GM18517 (cell line): ENCODE data around the gene MMP19.
"Not testable (repeated sequence)": the region's sequence is repeated elsewhere in the genome, so short reads cannot be mapped to it uniquely, and the experiment has no call there.

Source experiments
- ATAC-seq: cut with Tn5 transposase; IDR thresholded peaks from one replicate; pipeline ENCODE4 v1.9.1; 2021; ENCODE audit warnings: mild to moderate bottlenecking, moderate library complexity; ENCODE audit not compliant: unreplicated experiment

Gene MMP19, protein sequence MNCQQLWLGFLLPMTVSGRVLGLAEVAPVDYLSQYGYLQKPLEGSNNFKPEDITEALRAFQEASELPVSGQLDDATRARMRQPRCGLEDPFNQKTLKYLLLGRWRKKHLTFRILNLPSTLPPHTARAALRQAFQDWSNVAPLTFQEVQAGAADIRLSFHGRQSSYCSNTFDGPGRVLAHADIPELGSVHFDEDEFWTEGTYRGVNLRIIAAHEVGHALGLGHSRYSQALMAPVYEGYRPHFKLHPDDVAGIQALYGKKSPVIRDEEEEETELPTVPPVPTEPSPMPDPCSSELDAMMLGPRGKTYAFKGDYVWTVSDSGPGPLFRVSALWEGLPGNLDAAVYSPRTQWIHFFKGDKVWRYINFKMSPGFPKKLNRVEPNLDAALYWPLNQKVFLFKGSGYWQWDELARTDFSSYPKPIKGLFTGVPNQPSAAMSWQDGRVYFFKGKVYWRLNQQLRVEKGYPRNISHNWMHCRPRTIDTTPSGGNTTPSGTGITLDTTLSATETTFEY

DNA sequence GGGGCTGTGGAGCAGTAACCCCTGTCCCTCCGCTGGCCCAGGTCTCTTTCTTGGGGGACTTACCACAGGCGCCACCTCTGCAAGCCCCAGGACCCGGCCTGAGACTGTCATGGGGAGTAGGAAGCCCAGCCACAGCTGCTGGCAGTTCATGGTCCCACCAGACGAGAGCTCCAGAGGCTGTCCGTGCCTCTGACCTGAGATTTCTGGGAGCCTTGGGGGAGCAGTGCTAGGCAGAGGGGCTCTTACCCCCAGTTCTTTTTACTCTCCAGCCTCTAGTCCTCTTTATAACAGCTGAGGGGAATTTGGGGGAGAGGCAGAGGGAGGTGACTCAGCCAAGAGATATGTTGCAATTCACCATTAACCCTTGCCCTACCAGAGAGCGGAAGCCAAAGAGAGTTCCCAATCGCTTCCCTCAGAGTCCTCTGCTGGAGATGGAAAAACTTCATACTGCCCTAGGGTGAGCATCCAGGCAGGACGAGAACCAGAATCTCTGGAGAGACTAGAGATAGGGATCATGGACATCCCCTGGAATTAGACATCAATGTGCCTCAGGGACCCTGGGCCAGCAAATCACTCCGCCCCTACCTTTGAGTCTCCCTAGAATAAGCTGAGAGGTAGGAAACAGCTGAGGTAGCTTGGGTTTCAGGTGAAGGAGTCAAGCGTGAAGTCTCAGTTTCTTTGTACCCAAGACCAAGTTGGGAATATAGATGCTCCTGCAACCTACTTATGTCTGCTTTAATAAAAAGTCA, at the start of gene MMP19:
Gene MMP19 (minus strand): TSS at position 256 of the 749 bp plus-strand sequence. CDS start 106 bp downstream, at position 150.
- no peak for ATAC-seq

- ATAC-seq, result no peak
Measured at GRCh38 chr12:55891310-55891709, 48.6 kb upstream of the MMP19 start.

DNA sequence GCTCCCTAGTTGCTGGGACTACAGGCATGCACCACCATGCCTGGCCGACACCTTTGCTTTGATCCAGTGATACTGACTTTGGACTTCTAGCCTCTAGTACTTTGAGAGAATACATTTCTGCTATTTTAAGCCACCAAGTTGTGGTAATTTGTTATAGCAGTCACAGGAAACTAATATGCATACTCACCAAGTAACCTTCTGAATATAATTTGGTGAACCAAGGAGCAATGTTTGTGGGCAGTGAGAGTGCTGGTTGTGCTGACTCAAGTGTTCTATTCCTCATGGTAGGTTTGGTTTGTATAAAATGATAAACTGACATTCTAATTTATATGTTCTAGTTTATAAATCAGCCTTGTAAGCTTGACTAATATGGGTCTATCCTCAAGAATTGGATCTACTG, 42.4 kb upstream of the MMP19 start:
- ATAC-seq, result no peak

- no peak for ATAC-seq
Measured at GRCh38 chr12:55877824-55878223, 35.1 kb upstream of the MMP19 start.

DNA sequence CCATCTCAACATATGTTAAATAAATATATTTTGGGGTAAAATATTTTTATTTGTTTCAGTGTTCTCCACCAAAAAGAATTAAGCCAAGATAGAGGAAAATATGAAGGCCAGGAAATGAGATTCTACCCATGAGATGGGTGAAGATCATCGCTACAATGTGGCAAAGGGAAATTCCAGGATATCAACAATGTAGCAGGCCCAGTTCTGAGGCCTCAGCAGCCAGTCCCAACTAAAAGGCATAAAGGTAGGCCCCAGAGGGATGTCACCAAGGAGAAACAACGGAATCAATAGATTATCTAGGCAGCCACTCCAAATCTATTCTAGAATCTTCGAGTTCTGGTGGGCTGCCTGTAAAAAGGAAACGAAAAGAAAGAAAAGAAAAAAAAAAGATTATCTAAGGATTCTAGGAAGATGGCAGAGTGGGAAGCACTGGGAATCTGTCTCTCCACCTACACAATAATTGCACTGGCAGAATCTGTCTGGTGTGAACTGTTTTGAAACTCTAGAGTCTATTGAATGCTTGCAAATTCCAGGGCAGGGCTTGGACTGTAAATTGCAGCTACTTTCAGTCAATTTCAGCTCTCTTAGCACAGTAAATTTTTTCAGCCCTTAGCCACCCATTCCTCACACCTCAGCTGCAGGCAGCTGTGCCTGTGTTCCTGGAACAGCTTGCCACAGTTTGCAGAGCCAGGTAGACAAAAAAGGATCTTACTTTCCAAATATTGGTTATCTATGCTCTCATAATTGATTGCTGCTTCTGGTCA, 33.1 kb upstream of the MMP19 start:
- no peak for ATAC-seq

- no peak for ATAC-seq
Measured at GRCh38 chr12:55874443-55874842, 31.7 kb upstream of the MMP19 start.

DNA sequence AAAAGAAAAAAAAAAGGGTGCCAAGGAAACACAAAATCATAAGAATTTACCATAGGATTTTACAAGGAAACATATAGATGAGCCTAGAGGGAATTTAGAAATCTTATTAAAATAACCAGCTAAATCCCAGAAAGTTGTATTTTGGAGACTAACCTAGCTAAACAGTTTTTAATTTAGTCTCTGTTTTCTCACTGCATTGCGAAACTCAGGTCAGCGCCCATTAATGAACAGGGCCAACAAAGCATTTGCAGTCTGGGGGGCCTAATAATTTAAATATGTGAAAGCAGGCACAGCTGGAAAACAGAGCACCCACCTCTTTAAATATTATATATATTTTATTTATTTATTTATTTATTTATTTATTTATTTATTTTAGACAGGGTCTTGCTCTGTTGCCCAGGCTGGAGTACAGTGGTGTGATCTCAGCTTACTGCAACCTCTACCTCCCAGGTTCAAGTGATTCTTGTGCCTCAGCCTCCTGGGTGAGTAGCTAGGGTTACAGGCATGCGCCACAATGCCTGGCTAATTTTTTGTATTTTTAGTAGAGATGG, 23.8 kb upstream of the MMP19 start:
- ATAC-seq, result not testable (repeated sequence)

- no peak for ATAC-seq
Measured at GRCh38 chr12:55865327-55865726, 22.6 kb upstream of the MMP19 start.

DNA sequence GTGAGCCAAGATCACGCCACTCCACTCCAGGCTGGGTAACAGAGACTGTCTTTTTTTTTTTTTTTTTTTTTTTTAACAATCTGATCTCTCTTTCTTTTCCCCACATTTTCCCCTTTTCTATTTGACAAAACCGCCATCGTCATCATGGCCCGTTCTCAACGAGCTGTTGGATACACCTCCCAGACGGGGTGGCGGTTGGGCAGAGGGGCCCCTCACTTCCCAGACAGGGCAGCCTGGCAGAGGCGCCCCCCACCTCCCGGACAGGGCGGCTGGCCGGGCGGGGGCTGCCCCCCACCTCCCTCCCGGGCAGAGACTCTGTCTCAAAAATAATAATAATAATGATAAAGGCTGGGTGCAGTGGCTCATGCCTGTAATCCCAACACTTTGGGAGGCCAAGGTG, 20.2 kb upstream of the MMP19 start:
- ATAC-seq, result not testable (repeated sequence)

DNA sequence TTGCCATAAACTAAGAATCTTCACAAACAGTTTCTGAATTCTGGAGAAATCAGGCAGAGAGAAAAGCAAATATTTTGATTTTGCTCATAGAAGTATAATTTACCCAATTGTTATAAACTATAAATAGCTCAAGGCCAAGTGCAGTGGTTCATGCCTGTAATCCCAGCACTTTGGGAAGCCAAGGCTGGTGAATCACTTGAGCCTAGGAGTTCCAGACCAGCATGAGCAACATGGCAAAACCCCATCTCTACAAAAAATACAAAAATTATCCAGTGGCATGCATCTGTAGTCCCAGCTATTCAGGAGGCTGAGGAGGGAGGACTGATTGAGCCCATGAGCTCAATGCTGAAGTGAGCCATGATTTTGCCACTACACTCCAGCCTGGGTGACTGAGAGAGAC, 19.6 kb upstream of the MMP19 start:
- ATAC-seq, result no peak

DNA sequence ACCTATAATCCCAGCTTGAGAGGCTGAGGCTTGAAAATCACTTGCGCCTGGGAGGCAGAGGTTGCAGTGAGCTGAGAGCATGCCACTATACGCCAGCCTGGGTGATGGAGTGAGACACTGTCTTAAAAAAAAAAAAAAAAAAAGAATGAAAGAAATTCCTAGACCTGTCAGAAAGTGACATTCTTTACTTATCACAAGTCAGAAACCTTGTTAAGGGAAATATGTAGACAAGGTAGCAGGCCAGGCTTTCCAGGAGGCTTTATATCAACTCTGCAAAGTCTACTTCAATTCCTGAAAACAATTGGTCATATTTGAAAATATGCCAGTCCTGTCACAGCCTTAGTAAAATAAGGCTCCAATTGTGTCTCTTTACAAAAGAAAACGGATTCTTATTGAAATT, 19.1 kb upstream of the MMP19 start:
- ATAC-seq, result no peak

GRCh38 chr12:55861396-55861795, 18.7 kb upstream of the MMP19 start:
- no peak for ATAC-seq

GRCh38 chr12:55852740-55853139, 10.0 kb upstream of the MMP19 start:
- no peak for ATAC-seq

DNA sequence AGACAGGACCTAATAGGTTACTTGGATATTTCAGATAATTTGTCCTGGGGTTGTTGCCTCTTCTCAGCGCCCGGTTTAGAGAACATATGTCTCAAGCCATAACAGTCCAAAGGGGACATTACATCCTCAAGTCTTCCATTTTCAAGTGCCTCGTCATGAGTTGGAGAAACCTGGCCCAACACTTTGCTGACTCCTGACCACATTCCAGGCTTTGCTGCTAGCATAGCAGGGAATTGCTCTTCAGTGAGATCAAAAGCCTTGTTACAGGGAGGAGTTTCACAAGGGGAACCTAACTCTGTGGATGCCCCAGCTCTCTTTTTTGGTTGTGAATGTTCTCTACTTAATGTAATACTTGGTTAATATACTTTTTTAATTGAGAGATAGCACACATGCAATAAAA, 8.2 kb upstream of the MMP19 start:
- no peak for ATAC-seq

DNA sequence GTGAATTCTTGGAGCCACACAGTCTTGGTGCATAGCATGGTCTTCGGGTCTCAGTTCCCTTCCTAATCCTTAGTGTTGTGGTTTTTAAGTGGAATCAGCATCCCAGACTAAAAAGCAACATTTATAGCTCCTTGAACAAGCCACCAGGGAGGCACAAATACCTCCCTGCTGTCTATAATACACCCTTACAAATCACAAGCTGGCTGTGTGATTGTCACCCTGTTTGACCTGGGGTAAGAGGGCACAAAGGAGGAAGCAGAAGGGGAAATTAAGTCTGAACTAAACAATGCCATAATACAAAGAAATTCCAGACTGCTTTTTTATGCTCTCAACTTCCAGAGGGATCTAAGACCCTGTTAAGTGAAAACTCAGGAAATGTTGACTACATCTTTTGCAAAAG, 7.7 kb upstream of the MMP19 start:
- no peak for ATAC-seq

DNA sequence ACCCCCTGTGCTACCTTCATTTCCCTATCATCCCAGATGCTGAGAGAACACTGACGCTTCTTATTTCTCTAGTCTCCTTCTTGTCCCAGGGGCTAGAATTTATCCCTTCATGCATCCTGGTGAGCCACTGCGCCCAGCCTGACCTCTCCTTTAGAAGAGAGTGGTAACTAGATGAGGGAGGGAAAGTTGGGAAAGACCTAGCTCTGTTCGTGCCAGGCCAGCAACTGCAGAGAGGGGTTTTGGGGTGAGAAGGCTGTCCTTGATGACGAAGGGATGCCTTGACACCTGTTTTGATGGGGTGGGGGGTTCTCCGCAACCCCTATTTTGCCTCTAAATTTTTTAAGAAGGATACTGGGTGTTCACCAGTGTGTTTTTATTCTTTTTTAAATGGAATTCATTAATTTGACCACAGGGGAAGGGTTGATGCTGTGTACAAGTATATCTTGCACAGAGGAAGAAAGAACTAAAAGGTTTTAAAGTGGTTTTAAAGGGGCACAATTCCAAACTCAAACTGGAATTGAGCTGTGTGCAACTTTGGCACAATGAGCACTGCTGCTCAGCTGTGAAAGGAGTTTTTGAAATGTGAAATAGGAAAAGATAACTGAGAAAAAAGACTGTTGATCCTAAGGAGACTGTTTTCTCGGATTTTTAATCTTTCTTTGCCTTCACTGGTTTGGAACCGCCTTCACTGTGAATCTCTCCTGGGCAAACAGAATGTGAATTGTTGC, 7.0 kb upstream of the MMP19 start:
- no peak for ATAC-seq

GRCh38 chr12:55847603-55848291, 5.0 kb upstream of the MMP19 start:
- ATAC-seq, result no peak

DNA sequence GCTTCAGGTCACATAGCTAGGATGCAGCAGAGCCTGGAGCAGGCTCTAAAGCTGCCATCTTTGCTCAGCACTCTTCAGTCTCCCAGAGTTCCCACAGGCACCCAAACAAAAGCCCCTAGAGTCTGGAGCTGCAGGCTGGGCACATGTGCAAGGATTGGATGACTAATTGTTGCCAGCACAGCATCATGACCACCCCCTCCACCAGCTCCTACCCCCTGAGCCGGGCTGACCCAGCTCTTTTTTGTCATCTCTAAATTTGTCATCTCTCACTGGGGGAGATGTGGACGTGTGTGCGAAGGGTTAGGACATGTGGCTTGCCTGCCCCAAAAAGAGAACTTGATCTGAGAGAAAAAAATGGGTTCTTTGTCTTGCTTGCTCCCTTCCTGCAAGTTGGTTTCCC, 4.3 kb upstream of the MMP19 start:
- ATAC-seq, result no peak

- no peak for ATAC-seq
Measured at GRCh38 chr12:55845785-55846496, 3.2 kb upstream of the MMP19 start.
